GM13976 (cell line): Measurements from ENCODE around the gene CUBN.
"Not testable (repeated sequence)": the region's sequence is repeated elsewhere in the genome, so short reads cannot be mapped to it uniquely, and the experiment has no call there.

Source experiments
- DNase-seq: peaks from one replicate; pipeline ENCODE4 v3.0.0; 2012; ENCODE audit warnings: low spot score
- CTCF ChIP-seq: IDR thresholded peaks from 2 replicates; pipeline ENCODE4 v1.5.1; 2012; ENCODE audit warnings: borderline replicate concordance, mild to moderate bottlenecking; ENCODE audit not compliant: insufficient read depth; ENCODE audit errors: extremely low read depth, missing control alignments, control extremely low read depth
- in situ Hi-C: fragments of 300-500 bp; cut with MboI; formaldehyde crosslinking; loops from one replicate; pipeline ENCODE4 v1.12.0; 2022; ENCODE audit warnings: low sequenced_read_pairs, mixed read lengths, inconsistent platforms; ENCODE audit not compliant: unreplicated experiment

Gene CUBN

DNA sequence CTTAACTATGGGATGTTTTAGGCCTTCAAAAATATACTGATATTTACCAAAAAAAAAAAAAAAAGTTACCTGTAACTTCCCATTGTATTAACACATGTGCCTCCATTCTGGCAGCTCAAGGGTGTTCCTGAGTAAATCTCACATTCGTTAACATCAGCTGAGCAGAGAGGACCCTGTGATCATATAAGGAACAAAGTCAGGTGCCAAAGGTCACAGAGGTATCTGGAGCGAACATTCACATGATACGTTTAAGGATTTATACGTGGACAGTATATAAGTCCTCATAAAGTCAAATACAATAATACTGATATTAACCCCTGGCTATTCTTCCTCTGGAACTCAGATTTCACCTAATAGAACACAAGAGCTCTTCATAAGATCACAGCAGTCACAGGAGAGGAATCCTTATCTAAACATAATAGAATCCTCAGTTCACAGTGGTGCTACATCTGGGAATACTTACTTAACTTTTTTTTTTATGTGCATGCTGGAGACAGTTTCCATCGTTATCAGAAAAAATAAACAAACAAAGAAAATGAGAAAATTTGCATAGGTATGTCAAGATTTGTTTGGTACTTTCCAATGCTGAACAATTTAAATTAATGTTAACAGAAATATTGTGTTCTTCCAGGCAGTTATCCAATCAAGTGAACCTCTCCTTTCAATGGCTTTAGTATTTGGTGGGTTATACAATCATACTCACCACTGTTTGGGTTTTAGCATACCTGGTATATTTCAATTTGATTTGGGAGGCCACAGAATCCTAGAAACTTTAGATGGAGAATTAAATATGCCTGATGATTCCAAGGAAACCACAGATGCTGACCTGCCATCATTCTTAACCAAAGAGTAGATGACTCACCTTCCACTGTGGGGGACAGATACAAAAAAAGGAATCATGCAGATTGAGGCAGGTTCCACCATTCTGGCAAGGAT, 6.6 kb downstream of the CUBN start:
- DNase-seq, result no peak
- in situ Hi-C loops, result no loop called here
- TF ChIP-seq CTCF, result no peak

DNA sequence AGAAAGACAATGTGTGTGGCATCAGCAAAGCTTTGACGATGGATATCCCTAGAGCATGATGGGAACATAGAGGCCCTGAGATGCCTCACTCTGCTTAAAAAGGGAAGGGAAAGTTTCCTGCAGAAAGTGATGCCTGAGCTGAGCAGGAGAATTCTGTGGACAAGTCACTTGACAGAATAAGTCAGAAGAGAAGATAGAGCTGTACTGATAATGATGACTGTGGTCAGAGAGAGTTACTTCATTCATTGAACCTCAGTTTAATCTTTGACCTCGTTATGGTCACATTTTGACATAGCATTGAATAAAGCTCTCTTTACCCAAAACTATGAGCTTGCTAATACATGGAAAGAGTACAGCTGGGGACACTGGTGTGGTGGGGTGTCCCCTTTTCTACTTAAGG, 7.6 kb downstream of the CUBN start:
- in situ Hi-C loops, result no loop called here
- no peak for DNase-seq
- TF ChIP-seq CTCF, result no peak

- in situ Hi-C loops, result no loop called here
- DNase-seq, result no peak
- TF ChIP-seq CTCF, result no peak
These were observed 8.9 kb downstream of the CUBN start for GRCh38 chr10:17120694-17121093.

DNA sequence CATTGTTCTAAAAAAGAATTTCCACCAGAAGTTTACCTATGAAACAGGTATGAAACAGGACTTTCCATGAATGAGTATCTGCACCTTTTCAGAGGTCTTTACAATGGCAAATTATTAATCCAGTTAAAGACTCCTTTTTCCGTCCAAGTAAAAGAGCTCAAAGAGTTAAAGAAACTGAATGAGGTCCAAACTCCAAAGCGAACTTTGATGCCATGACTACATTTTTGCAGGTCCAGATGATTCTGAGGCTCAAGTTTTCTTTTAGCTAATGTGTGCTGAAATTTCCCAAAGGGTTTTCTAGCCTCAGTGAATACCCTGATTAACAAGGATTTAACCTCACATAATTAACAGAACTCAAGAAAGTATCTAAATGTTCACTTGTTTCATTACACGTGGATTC, 9.8 kb downstream of the CUBN start:
- no peak for TF ChIP-seq CTCF
- DNase-seq, result no peak
- in situ Hi-C loops, result no loop called here

DNA sequence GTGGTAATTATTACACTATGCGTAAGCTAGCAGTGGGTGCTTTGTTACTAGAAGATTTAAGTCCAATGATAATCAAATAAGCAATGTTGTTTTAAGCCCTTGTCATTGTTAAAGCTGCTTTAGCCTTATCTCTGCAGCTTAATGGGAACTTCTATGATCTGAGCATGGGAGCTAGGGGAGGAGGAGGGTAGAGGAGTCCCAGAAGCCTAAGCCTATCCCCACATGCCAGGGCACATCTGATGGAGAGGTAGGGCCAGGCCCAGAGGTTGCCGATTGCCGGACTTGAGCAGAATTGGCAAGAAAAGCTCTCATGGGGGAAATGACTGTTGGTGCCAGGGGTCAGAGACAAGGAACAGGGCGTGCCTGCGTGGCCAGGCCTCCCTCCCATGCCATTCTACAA, 13.4 kb downstream of the CUBN start:
- in situ Hi-C loops, result no loop called here
- DNase-seq, result no peak
- TF ChIP-seq CTCF, result no peak

GRCh38 chr10:17115683-17116082, 13.9 kb downstream of the CUBN start:
- no peak for DNase-seq
- in situ Hi-C loops, result no loop called here
- no peak for TF ChIP-seq CTCF

DNA sequence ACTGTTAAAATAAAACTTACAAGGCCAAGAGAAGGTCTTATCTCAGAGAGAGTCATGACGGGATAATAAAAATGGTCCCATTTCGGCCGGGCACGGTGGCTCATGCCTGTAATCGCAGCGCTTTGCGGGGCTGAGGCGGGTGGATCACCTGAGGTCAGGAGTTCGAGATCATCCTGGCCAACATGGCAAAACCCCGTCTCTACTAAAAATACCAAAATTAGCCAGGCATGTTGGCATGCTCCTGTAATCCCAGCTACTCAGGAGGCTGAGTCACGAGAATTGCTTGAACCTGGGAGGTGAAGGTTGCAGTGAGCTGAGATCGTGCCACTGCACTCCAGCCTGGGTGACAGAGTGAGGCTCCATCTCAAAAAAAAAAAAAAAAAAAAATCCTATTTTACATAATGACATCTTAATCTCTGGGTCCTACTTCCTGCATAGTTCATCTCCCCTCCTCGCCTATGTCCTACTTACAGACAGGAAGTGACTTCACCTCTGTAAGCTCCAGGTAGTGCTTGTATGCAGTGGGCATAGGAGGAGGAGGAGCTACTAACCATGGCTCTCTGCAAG, 14.7 kb downstream of the CUBN start:
- in situ Hi-C loops, DNase-seq: not testable (repeated sequence)
